ENCODE measurements around the gene SYT7.
"Not testable (repeated sequence)": the region's sequence is repeated elsewhere in the genome, so short reads cannot be mapped to it uniquely, and the experiment has no call there.

The SYT7 gene

GRCh38 chr11:61617515-61617914, 36.6 kb upstream of the SYT7 start:
- Histone ChIP-seq H3K36me3 (ENCODE audit: insufficient read depth, low read length) (no peaks in the 10 kb centered on the region), H3K9me3 (ENCODE audit: low read length) (no peaks in the 10 kb centered on the region), H3K27ac (ENCODE audit: low read depth, low read length) (no peak overlapping the region), H3K9ac (ENCODE audit: low read length) (no peak overlapping the region), H3K4me3 (ENCODE audit: low read depth in 1 of 2, low read length in 2 of 2) (no peak overlapping the region), H3K4me1 (ENCODE audit: insufficient read depth, low read length) (no peaks in the 10 kb centered on the region), H3K27me3 (ENCODE audit: control insufficient read depth in 1 of 2, insufficient read depth in 2 of 2, low read length in 2 of 2) (peaks cover 0 to 8% of the 10 kb centered on the region in 2 donors)

- Histone ChIP-seq H3K4me1 (ENCODE audit: insufficient read depth, low read length) (no peaks in the 10 kb centered on the region), H3K9me3 (ENCODE audit: low read length) (no peaks in the 10 kb centered on the region), H3K27me3 (ENCODE audit: control insufficient read depth in 1 of 2, insufficient read depth in 2 of 2, low read length in 2 of 2) (peaks cover 0 to 12% of the 10 kb centered on the region in 2 donors), H3K36me3 (ENCODE audit: insufficient read depth, low read length) (no peaks in the 10 kb centered on the region), H3K4me3 (ENCODE audit: low read depth in 1 of 2, low read length in 2 of 2) (no peak overlapping the region), H3K9ac (ENCODE audit: low read length) (no peak overlapping the region), H3K27ac (ENCODE audit: low read depth, low read length) (no peak overlapping the region)
Observed at GRCh38 chr11:61616434-61616833, 35.6 kb upstream of the SYT7 start.

GRCh38 chr11:61614782-61615181, 33.9 kb upstream of the SYT7 start:
- not testable (repeated sequence) for H3K4me3 ChIP-seq (ENCODE audit: low read depth in 1 of 2, low read length in 2 of 2); H3K36me3 ChIP-seq (ENCODE audit: insufficient read depth, low read length); H3K9ac ChIP-seq (ENCODE audit: low read length); H3K4me1 ChIP-seq (ENCODE audit: insufficient read depth, low read length); H3K9me3 ChIP-seq (ENCODE audit: low read length); H3K27ac ChIP-seq (ENCODE audit: low read depth, low read length)
- peaks cover 0 to 16% of the 10 kb centered on the region in 2 donors for H3K27me3 ChIP-seq (ENCODE audit: control insufficient read depth in 1 of 2, insufficient read depth in 2 of 2, low read length in 2 of 2)

- no peaks in the 10 kb centered on the region for H3K9me3 ChIP-seq (ENCODE audit: low read length)
- H3K9ac ChIP-seq (ENCODE audit: low read length) = no peak overlapping the region
- no peak overlapping the region for H3K4me3 ChIP-seq (ENCODE audit: low read depth in 1 of 2, low read length in 2 of 2)
- no peaks in the 10 kb centered on the region for H3K4me1 ChIP-seq (ENCODE audit: insufficient read depth, low read length)
- no peak overlapping the region for H3K27ac ChIP-seq (ENCODE audit: low read depth, low read length)
- H3K27me3 ChIP-seq (ENCODE audit: control insufficient read depth in 1 of 2, insufficient read depth in 2 of 2, low read length in 2 of 2) = peaks cover 0 to 16% of the 10 kb centered on the region in 2 donors
- H3K36me3 ChIP-seq (ENCODE audit: insufficient read depth, low read length) = no peaks in the 10 kb centered on the region
Observed at GRCh38 chr11:61613870-61614269, 33.0 kb upstream of the SYT7 start.

DNA sequence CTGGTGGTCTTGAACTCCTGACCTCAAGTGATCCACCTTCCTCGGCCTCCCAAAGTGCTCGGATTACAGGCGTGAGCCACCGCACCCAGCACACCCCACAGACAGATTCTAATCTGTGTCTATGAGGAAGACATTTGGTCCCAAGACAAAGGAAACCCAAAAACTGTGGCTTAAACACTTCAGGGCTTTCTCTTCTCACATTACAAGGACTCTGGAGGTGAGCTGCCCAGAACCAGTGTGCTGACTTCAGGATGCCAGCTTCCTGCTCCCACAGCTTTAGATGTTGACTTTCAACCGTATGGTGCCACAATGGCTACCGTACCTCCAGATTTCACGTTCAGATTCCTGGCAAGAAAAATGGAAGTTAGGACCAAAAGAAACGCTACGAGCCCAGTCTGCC, 32.2 kb upstream of the SYT7 start:
- H3K27me3 ChIP-seq (ENCODE audit: control insufficient read depth in 1 of 2, insufficient read depth in 2 of 2, low read length in 2 of 2) = peaks cover 0 to 16% of the 10 kb centered on the region in 2 donors
- no peaks in the 10 kb centered on the region for H3K9me3 ChIP-seq (ENCODE audit: low read length)
- H3K4me3 ChIP-seq (ENCODE audit: low read depth in 1 of 2, low read length in 2 of 2) = no peak overlapping the region
- no peak overlapping the region for H3K9ac ChIP-seq (ENCODE audit: low read length)
- H3K4me1 ChIP-seq (ENCODE audit: insufficient read depth, low read length) = no peaks in the 10 kb centered on the region
- H3K27ac ChIP-seq (ENCODE audit: low read depth, low read length) = no peak overlapping the region
- no peaks in the 10 kb centered on the region for H3K36me3 ChIP-seq (ENCODE audit: insufficient read depth, low read length)

DNA sequence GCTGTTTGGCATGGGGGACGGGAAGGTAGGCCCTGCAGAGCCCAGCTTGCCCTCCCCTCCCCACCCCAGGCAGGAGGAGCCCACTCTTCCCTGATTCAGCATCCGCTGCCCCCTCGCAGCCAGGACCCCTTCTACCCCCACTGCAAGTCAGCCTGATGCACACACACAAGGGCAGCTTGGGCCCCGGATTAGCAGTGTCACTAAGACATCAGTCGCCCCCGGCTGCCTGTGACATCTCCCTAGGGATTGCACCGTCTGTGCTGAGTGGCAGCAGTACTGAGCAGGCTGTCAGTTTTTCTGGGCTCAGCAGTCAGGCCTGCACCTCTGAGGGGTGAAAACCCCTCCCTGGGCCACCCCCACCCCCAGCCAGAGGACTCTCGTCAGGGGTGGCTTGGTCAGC, 30.4 kb upstream of the SYT7 start:
- H3K27ac ChIP-seq (ENCODE audit: low read depth, low read length) = no peak overlapping the region
- H3K27me3 ChIP-seq (ENCODE audit: control insufficient read depth in 1 of 2, insufficient read depth in 2 of 2, low read length in 2 of 2) = peaks cover 0 to 16% of the 10 kb centered on the region in 2 donors
- no peaks in the 10 kb centered on the region for H3K4me1 ChIP-seq (ENCODE audit: insufficient read depth, low read length)

GRCh38 chr11:61610905-61611304, 30.0 kb upstream of the SYT7 start:
- Histone ChIP-seq H3K4me1 (ENCODE audit: insufficient read depth, low read length) (no peaks in the 10 kb centered on the region), H3K9me3 (ENCODE audit: low read length) (no peaks in the 10 kb centered on the region), H3K36me3 (ENCODE audit: insufficient read depth, low read length) (no peaks in the 10 kb centered on the region), H3K27ac (ENCODE audit: low read depth, low read length) (no peak overlapping the region), H3K4me3 (ENCODE audit: low read depth in 1 of 2, low read length in 2 of 2) (no peak overlapping the region), H3K9ac (ENCODE audit: low read length) (no peak overlapping the region), H3K27me3 (ENCODE audit: control insufficient read depth in 1 of 2, insufficient read depth in 2 of 2, low read length in 2 of 2) (peaks cover 0 to 16% of the 10 kb centered on the region in 2 donors)

More for the DNA sequence above, 30.4 kb upstream of the SYT7 start:
- H3K4me3 ChIP-seq (ENCODE audit: low read depth in 1 of 2, low read length in 2 of 2) = no peak overlapping the region
- no peaks in the 10 kb centered on the region for H3K36me3 ChIP-seq (ENCODE audit: insufficient read depth, low read length)
- no peak overlapping the region for H3K9ac ChIP-seq (ENCODE audit: low read length)
- H3K9me3 ChIP-seq (ENCODE audit: low read length) = no peaks in the 10 kb centered on the region

GRCh38 chr11:61609980-61610366, 29.1 kb upstream of the SYT7 start:
- H3K4me3 ChIP-seq (ENCODE audit: low read depth in 1 of 2, low read length in 2 of 2) = no peak overlapping the region
- H3K4me1 ChIP-seq (ENCODE audit: insufficient read depth, low read length) = no peaks in the 10 kb centered on the region
- no peak overlapping the region for H3K27ac ChIP-seq (ENCODE audit: low read depth, low read length)
- H3K36me3 ChIP-seq (ENCODE audit: insufficient read depth, low read length) = no peaks in the 10 kb centered on the region
- H3K9me3 ChIP-seq (ENCODE audit: low read length) = no peaks in the 10 kb centered on the region
- H3K27me3 ChIP-seq (ENCODE audit: control insufficient read depth in 1 of 2, insufficient read depth in 2 of 2, low read length in 2 of 2) = peaks cover 0 to 16% of the 10 kb centered on the region in 2 donors
- no peak overlapping the region for H3K9ac ChIP-seq (ENCODE audit: low read length)

GRCh38 chr11:61609000-61609979, 28.4 kb upstream of the SYT7 start:
- Histone ChIP-seq H3K9ac (ENCODE audit: low read length) (no peak overlapping the region), H3K9me3 (ENCODE audit: low read length) (no peaks in the 10 kb centered on the region), H3K4me3 (ENCODE audit: low read depth in 1 of 2, low read length in 2 of 2) (no peak overlapping the region), H3K27me3 (ENCODE audit: control insufficient read depth in 1 of 2, insufficient read depth in 2 of 2, low read length in 2 of 2) (peaks cover 0 to 16% of the 10 kb centered on the region in 2 donors), H3K4me1 (ENCODE audit: insufficient read depth, low read length) (no peaks in the 10 kb centered on the region), H3K27ac (ENCODE audit: low read depth, low read length) (no peak overlapping the region), H3K36me3 (ENCODE audit: insufficient read depth, low read length) (no peaks in the 10 kb centered on the region)

- Histone ChIP-seq H3K4me1 (ENCODE audit: insufficient read depth, low read length) (no peaks in the 10 kb centered on the region), H3K36me3 (ENCODE audit: insufficient read depth, low read length) (no peaks in the 10 kb centered on the region), H3K9me3 (ENCODE audit: low read length) (no peaks in the 10 kb centered on the region), H3K4me3 (ENCODE audit: low read depth in 1 of 2, low read length in 2 of 2) (no peak overlapping the region), H3K27me3 (ENCODE audit: control insufficient read depth in 1 of 2, insufficient read depth in 2 of 2, low read length in 2 of 2) (peaks cover 0 to 12% of the 10 kb centered on the region in 2 donors), H3K27ac (ENCODE audit: low read depth, low read length) (no peak overlapping the region), H3K9ac (ENCODE audit: low read length) (no peak overlapping the region)
Observed at GRCh38 chr11:61607920-61608599, 27.2 kb upstream of the SYT7 start.

DNA sequence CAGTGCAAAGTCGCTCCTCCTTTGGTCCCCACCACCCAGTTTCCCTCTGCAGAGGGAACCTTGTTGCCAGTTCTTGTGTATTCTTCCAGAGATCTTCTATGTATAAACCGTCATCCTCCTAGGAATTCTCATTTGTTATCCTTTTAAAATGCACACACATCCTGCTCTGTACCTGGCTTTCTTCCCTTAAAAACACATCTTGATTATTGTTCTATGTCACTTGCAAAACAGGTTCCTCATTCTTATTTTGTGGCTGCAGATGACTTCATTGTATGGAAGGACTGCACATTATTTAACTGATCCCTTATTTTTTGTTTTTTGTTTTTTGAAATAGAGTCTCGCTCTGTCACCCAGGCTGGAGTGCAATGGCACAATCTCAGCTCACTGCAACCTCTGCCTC, 26.6 kb upstream of the SYT7 start:
- Histone ChIP-seq H3K9ac (ENCODE audit: low read length) (no peak overlapping the region), H3K27me3 (ENCODE audit: control insufficient read depth in 1 of 2, insufficient read depth in 2 of 2, low read length in 2 of 2) (peaks cover 0 to 11% of the 10 kb centered on the region in 2 donors), H3K9me3 (ENCODE audit: low read length) (no peaks in the 10 kb centered on the region), H3K4me1 (ENCODE audit: insufficient read depth, low read length) (no peaks in the 10 kb centered on the region), H3K4me3 (ENCODE audit: low read depth in 1 of 2, low read length in 2 of 2) (no peak overlapping the region), H3K36me3 (ENCODE audit: insufficient read depth, low read length) (no peaks in the 10 kb centered on the region), H3K27ac (ENCODE audit: low read depth, low read length) (no peak overlapping the region)

Data from muscle layer of colon (tissue), 2 donors.